Suprapubic skin (tissue), 4 donors: ENCODE measurements around the gene PLXND1. TPM values are rescaled to one million over a fixed set of nuclear protein-coding genes. Genes with fewer than 3 reads are reported as not detected.

Experiments
- DNase-seq, 2 donors: peaks; one replicate each; pipeline ENCODE4 v3.0.0-alpha.2; 2019; ENCODE audit warnings: low spot score in 2 of 2
- H3K27ac ChIP-seq: fragments of 200-600 bp; sonication (generic); one replicate; pipeline ENCODE4 v1.5.1; 2019
- H3K27me3 ChIP-seq: fragments of 200-600 bp; sonication (generic); one replicate; pipeline ENCODE4 v1.5.1; 2019
- H3K36me3 ChIP-seq: fragments of 200-600 bp; sonication (generic); one replicate; pipeline ENCODE4 v1.5.1; 2019
- H3K4me1 ChIP-seq: fragments of 200-600 bp; sonication (generic); one replicate; pipeline ENCODE4 v1.5.1; 2019
- H3K4me3 ChIP-seq: fragments of 200-600 bp; sonication (generic); one replicate; pipeline ENCODE4 v1.5.1; 2019; ENCODE audit warnings: mild to moderate bottlenecking
- H3K9me3 ChIP-seq: fragments of 200-600 bp; sonication (generic); one replicate; pipeline ENCODE4 v1.5.1; 2019
- EP300 ChIP-seq: sonication (generic); formaldehyde crosslinking; IDR thresholded peaks from one replicate; pipeline ENCODE4 v1.6.1; 2017; ENCODE audit warnings: antibody characterized with exemption
- POLR2A ChIP-seq, 2 donors: fragments of 450-650 bp; IDR thresholded peaks; one replicate each; pipeline ENCODE4 v1.6.1; 2017; ENCODE audit warnings: antibody characterized with exemption in 2 of 2, mild to moderate bottlenecking in 2 of 2, moderate library complexity in 2 of 2
- POLR2AphosphoS5 ChIP-seq, 3 donors: sonication (generic); formaldehyde crosslinking; IDR thresholded peaks; one replicate each; pipeline ENCODE4 v1.6.1; 2017; ENCODE audit warnings: antibody characterized with exemption in 3 of 3
- WGBS: methylation state at CpG from one replicate; pipeline ENCODE4 v1.1.5; 2018; 5-methylcytosine and 5-hydroxymethylcytosine counted together
- total RNA-seq, 4 donors: library from RNA; depleted of rRNA; stranded (reverse); fragments of >200 nt; gene quantifications; one replicate each; pipeline ENCODE4 v1.1.0, GENCODE V29; 2016
- TF ChIP-seq, protein P1 (sequence below), 2 donors: fragments of 200-600 bp in 1 of 2; fragments of 450-650 bp in 1 of 2; sonication (generic) in 1 of 2; IDR thresholded peaks; one replicate each; pipeline ENCODE4 v1.5.1; 2016 to 2019; ENCODE audit warnings: antibody characterized with exemption in 2 of 2, mild to moderate bottlenecking in 1 of 2, moderate library complexity in 1 of 2

Gene PLXND1
- total RNA-seq, 4 donors from 2014 or later = 19.0 to 51.0 (median 30.8) TPM

DNA sequence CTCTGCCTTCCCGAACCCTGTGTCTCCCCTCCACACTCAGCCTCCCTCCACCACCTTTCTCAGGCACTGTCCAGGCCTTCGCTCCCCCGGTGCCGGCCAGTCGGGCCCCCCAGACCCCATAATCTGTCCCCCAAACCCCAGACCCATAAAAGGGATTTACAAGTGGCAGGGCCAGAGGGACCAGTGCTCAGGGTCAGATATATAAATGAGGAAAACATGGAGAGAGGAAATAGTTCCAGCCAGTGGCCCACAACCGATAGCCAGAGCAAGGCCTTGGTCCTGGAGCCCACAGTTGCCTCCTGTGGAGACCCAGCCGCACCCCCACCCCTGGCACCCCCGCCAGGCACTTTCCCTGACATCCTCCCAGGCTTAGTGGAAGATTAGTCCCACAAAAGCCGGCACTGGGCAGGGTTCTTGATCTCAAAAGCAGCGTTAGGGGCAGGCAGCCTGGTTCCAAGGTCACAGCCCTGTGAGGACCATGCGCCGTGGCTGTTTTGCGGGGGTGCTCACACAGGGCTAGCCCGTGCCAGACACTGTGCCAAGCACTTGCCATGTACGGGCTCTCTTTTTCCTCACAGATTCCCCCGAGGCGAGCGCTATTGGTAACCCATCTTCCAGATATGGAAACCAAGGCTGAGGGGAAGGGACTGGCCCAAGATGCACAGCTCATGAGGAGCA is 1.1 kb upstream of the PLXND1 start:
- TF ChIP-seq EP300 (no peak), POLR2AphosphoS5 (IDR thresholded peaks at IDR 0.05) (no peak), POLR2A (IDR thresholded peaks at IDR 0.05) (no peak)
- H3K36me3 ChIP-seq = no peaks in the 10 kb centered on the region
- H3K9me3 ChIP-seq = no peaks in the 10 kb centered on the region
- WGBS = 46% methylated on average over 15 of the region's 18 CpGs
- H3K4me3 ChIP-seq = peak overlapping the region; percentile 55
- H3K27ac ChIP-seq = peak overlapping the region; percentile 90
- DNase-seq = no peak
- H3K4me1 ChIP-seq = peaks cover 76% of the 10 kb centered on the region
- H3K27me3 ChIP-seq = peaks cover 3% of the 10 kb centered on the region

DNA sequence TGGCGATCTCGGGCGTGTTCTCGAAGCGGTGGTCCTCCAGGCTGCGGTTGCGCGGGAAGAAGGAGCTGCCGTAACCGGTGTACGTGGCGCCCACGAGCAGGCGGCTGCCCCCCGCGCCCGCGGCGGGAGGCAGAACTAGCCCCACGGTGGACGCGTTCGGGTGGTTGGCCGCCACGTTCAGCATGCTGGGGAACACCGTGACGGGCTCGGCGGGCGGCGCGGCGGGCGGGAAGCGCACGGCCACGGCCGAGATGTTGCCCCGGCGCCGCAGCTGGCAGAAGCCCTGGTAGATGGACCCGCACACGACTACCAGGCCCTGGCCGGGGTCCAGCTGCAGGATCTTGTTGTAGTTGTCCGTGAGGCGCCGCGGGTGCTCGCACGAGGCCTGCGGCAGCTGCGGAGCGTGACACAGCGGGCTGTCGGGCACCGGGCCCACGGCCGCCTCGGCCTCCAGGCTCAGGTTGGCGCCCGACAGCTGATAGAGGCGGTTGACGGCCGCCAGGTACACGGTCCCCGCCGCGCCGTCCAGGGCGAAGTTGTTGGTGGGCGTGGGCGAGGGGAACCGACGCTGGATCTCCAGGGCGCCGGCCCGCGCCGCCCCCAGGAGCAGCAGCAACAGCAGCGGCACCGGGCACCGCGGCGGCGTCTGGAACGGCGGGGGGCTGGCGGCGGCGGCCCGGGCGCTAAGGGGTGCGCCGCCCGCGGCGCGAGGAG is 397 bp downstream of the PLXND1 start:
- no peak for DNase-seq
- H3K27ac ChIP-seq = peak overlapping the region; percentile 89
- TF ChIP-seq POLR2AphosphoS5 (IDR thresholded peaks at IDR 0.05) (peak in 1 of 3 donors; percentile 26), EP300 (no peak)
- peaks cover 76% of the 10 kb centered on the region for H3K4me1 ChIP-seq
- H3K36me3 ChIP-seq = no peaks in the 10 kb centered on the region
- peaks cover 3% of the 10 kb centered on the region for H3K27me3 ChIP-seq
- H3K4me3 ChIP-seq = peak overlapping the region; percentile 77
- H3K9me3 ChIP-seq = no peaks in the 10 kb centered on the region
- WGBS = 0% methylated on average over 17 of the region's 98 CpGs

DNA sequence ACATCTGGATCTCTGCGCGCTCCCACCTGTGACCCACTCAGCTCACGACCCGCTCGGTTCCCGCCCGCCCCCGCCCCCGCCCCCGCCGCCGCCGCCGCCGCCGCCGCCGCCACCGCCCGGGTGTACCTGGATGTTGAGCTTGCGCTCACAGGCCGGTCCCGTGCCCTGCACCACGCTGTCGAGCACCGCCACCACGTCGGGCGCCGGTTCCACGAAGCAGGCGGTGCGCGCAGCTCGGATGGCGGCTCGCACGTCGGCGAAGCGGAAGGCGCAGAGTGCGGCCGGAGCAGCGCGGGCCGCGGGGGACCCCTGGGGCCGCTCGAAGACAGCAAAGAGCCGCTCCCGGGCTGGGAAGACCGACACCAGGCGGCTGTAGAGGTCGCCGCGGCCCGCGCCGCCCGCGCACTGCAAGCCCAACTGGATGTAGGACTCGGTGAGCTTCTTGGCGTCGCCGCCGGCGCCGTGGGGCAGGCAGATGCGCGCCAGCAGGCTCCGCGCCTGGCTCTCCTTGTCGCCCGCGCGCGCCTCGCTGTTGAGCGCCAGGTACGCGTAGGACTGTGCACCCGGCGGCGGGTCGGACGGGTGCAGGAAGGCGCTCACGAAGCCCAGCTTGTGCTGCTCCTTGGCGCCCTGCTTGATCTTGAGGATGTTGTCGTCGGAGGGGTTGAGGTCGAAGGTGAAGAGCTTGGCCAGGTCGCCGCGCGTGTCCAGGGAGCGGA is 1.1 kb downstream of the PLXND1 start:
- DNase-seq = no peak
- peak in 1 of 3 donors; percentile 9 for TF ChIP-seq POLR2AphosphoS5 (IDR thresholded peaks at IDR 0.05)
- TF ChIP-seq POLR2A (IDR thresholded peaks at IDR 0.05) = no peak
- H3K4me3 ChIP-seq = peak overlapping the region; percentile 77
- peaks cover 82% of the 10 kb centered on the region for H3K4me1 ChIP-seq
- no peaks in the 10 kb centered on the region for H3K36me3 ChIP-seq
- WGBS = under 1% methylated on average over 38 of the region's 98 CpGs
- H3K27me3 ChIP-seq = peaks cover 3% of the 10 kb centered on the region
- no peaks in the 10 kb centered on the region for H3K9me3 ChIP-seq
- peak overlapping the region; percentile 89 for H3K27ac ChIP-seq

DNA sequence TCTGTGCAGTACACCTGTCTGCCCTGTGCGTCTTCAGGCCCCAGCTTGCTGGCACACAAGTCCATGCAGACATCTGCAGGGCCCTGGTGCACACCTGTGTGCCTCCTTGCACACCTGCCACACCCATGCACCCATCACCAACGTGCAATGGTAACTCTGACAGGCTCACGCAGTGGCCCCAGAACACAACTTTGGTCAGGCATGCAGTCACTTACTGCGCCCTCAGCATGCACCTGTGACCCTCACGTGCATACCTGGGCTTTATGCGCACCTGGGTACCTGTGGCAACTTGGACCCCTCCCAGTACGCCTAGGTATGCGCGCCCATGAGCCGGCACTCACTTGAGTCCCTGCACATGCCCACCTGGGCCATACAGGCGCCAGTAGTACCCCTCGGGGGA is 1.7 kb downstream of the PLXND1 start:
- H3K4me1 ChIP-seq = peaks cover 87% of the 10 kb centered on the region
- peaks cover 3% of the 10 kb centered on the region for H3K27me3 ChIP-seq
- no peaks in the 10 kb centered on the region for H3K36me3 ChIP-seq
- WGBS = 8% methylated on average over 12 of the region's 12 CpGs
- TF ChIP-seq EP300 (no peak), POLR2A (IDR thresholded peaks at IDR 0.05) (no peak), POLR2AphosphoS5 (IDR thresholded peaks at IDR 0.05) (no peak)
- TF ChIP-seq, protein P1, sequence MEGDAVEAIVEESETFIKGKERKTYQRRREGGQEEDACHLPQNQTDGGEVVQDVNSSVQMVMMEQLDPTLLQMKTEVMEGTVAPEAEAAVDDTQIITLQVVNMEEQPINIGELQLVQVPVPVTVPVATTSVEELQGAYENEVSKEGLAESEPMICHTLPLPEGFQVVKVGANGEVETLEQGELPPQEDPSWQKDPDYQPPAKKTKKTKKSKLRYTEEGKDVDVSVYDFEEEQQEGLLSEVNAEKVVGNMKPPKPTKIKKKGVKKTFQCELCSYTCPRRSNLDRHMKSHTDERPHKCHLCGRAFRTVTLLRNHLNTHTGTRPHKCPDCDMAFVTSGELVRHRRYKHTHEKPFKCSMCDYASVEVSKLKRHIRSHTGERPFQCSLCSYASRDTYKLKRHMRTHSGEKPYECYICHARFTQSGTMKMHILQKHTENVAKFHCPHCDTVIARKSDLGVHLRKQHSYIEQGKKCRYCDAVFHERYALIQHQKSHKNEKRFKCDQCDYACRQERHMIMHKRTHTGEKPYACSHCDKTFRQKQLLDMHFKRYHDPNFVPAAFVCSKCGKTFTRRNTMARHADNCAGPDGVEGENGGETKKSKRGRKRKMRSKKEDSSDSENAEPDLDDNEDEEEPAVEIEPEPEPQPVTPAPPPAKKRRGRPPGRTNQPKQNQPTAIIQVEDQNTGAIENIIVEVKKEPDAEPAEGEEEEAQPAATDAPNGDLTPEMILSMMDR (IDR thresholded peaks at IDR 0.05) = no peak
- peak overlapping the region; percentile 77 for H3K4me3 ChIP-seq
- DNase-seq = no peak
- no peaks in the 10 kb centered on the region for H3K9me3 ChIP-seq
- peak overlapping the region; percentile 89 for H3K27ac ChIP-seq

DNA sequence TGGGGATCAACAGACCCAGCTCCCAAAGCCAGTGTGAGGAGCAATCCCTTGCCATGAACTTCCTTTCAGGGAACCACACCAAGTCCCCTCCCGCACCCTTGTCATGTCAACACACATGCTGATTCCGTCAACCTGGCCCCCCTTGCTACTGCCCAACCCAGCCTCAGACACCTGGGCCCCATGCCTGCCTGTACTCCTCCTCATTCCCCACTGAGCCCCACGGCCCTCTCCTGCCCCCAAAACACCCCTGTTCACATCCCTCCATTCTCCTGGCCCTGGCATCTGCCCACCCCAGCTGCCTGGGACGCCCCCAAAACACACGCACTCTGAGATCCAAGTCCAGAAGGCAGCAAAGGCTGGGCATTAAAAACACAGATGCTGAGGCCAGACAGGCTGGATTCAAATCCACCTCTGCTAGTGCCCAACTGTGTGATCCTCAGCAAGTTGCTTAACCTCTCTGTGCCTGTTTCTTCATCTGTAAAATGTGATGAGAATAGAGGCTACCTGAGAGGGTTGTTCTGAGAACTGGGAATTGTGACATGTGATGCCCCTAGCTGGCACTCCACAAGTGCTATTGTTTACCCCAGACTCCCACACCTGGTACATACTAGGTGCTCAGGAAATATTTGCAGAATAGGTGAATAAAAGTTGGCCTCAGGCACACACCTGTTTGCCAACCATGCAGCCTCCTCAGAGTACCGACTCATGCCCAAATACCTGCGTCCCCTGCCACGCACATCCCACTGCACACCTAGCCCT is 2.3 kb downstream of the PLXND1 start:
- 52% methylated on average over 8 of the region's 8 CpGs for WGBS
- Histone ChIP-seq H3K27me3 (peaks cover 3% of the 10 kb centered on the region), H3K27ac (peak overlapping the region; percentile 89), H3K4me3 (peak overlapping the region; percentile 77), H3K36me3 (no peaks in the 10 kb centered on the region), H3K9me3 (no peaks in the 10 kb centered on the region), H3K4me1 (peaks cover 90% of the 10 kb centered on the region)
- no peak for DNase-seq
- no peak for TF ChIP-seq POLR2A (IDR thresholded peaks at IDR 0.05)
- TF ChIP-seq, protein P1 (IDR thresholded peaks at IDR 0.05) = no peak

DNA sequence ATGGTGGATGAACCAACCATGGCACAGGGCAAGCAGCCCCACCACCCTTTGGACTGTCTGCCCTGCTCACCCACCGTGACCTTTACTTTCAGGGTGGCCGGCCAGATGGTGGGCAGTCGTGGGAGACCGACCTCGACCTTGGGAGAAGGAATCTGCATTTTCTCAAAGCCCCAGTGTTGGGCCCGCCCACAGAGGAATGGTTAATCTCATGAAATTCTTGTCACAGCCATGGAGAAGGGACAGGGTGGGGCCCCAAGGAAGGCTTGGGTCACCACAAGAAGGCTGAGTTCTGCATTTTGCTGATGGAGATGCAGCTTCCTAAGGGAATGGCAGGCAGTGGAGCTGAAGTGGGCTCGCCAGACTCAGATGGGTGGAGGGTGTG is 2.9 kb downstream of the PLXND1 start:
- WGBS = 30% methylated on average over 1 of the region's 7 CpGs
- Histone ChIP-seq H3K9me3 (no peaks in the 10 kb centered on the region), H3K27me3 (peaks cover 3% of the 10 kb centered on the region), H3K4me3 (peak overlapping the region; percentile 77), H3K27ac (peak overlapping the region; percentile 89), H3K36me3 (no peaks in the 10 kb centered on the region), H3K4me1 (peaks cover 90% of the 10 kb centered on the region)
- TF ChIP-seq POLR2AphosphoS5 (IDR thresholded peaks at IDR 0.05) = no peak
- TF ChIP-seq EP300 = no peak
- TF ChIP-seq, protein P1 (IDR thresholded peaks at IDR 0.05) = no peak
- TF ChIP-seq POLR2A (IDR thresholded peaks at IDR 0.05) = no peak
- DNase-seq = no peak
